HG02588 (cell line): Measurements from ENCODE around the gene MAGI1.

Experiments
- ATAC-seq: cut with Tn5 transposase; IDR thresholded peaks from one replicate; pipeline ENCODE4 v1.9.1; 2021; ENCODE audit warnings: mild to moderate bottlenecking, moderate library complexity; ENCODE audit not compliant: unreplicated experiment

MAGI1 gene

DNA sequence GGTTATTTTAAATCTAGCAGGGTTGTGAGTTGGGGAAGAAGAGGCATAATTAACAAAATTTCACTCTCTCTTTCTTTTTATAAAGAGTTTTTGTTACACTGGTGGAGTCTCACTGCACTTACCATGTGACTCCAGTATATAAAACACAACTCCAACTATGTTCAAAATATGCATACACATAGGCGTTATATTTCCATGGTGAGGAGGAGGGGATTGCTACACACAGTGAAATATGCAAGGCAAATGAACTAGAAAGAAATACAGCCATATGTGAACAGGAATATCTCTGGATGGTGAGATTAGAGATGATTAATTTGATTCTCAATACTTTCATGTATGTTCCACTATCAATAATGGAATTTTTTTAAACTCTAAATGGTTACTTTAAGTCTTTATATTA is 385.0 kb downstream of the MAGI1 start:
- ATAC-seq, result no peak

DNA sequence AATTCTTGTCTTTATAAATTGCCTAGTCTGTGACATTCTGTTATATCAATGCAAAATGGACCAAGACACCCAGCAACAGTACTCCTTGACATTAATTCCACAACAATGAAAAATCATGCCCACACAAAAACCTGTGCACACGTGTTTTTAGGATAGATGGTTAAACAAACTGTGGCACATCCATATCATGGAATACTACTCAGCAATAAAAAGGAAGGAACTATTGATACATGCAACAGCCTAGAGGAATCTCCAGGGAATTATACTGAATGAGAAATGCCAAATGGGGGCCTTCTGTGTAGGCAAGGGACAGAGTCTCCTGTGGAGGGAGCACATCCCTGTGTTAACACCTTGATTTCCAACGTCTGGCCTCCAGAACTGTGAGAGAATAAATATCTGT is 388.5 kb downstream of the MAGI1 start:
- no peak for ATAC-seq

DNA sequence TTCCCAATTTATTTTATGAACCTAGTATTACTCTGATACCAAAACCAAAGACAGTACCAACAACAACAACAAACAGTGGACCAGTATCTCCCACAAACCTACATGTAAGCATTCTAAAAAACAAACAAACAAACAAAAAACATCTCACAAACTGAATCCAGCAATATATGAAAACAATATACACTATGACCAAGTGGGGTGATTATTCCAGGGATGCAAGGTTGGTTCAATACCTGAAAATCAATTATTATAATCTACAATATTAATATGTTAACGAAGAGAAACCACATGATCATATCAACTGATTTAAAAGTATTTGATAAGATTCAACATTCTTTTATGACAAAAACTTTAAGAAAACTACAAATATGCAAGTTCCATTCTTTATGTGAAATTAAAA is 391.3 kb downstream of the MAGI1 start:
- ATAC-seq, result no peak

DNA sequence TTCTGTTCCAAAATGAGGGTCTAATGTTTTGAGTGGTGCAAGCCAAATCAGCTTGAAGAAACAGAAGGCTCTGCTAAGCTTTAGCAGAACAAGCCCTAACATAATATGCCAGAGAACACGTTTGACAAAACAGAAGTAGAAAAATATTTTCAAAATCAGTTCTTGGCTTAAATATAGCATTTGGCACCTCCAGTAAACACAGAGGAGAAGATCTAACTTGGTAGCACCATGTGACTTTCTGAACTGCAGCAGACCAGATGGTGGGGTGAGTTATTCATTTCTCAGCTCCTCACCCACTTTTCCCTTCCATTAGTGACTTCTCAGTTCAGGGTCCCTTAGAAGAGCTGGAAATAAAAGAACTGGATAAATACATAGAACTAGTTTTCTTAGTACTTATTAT is 395.8 kb downstream of the MAGI1 start:
- ATAC-seq, result no peak

DNA sequence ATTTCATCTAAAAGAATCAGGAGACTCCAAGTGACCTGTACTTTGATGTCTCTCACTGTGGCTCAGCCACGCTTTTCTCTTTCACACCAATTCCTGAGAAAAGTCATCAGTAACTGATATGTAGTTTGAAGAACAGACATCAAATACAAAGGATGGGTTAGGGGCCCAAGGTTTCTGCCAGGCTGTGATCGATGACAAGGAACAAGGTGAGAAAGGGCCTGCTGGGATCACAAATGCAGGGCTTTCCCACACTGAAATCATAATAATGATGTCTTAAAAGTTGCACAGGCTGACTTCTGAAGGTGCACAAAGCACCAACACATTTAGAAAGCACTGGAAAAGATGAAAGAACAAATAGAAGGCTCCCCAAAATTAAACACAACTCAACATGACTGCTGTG is 396.9 kb downstream of the MAGI1 start:
- no peak for ATAC-seq

DNA sequence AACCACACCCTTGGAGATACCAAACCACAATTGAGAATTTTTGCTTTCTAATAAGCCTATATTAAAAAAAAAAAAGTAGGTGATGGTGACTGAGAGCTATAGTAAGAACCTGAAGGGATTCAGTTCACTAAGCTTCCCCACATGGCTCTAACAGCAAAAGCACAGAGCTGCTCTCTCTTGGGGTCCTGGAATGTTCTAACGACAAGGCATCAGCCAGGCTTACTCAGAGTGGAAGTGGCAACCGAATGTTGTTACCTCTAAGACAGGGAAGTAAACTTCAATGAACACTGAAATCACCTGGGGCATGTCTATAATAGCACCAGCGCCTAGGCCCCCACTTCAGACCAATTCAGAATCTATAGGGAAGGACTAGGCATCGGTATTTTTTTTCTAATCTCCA is 397.7 kb downstream of the MAGI1 start:
- ATAC-seq, result no peak

DNA sequence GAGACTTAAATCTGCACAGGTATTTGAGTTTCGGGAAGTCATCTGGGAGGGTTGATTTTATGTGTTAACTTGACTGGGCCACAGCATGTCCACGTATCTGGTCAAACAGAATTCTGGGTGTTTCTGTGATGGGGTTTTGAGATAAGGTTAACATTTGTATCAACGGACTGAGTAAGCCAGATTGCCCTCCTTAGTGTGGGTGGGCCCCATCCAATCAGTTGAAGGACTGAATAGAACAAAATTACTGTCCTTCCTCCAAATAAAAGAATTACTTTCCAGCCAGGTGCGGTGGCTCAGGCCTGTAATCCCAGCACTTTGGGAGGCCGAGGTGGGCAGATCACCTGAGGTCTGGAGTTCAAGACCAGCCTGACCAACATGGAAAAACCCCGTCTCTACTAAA is 399.3 kb downstream of the MAGI1 start:
- no peak for ATAC-seq

DNA sequence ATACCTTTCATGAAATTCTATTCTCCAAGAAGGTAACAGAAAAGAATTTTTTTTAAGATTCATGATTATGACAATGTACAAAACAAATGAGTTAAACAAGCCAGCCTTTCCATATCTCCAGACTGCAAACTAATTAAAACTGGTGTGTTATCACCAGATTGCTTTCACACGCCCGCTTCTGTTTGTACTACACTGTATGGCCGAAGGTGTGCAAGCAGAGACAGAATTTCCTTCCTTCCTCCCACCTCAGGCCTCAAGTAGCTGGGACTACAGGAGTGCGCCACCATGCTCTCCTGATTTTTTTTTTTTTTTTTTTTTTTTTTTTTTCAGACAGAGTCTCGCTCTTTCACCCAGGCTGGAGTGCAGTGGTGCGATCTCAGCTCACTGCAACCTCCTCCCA is 400.4 kb downstream of the MAGI1 start:
- no peak for ATAC-seq

DNA sequence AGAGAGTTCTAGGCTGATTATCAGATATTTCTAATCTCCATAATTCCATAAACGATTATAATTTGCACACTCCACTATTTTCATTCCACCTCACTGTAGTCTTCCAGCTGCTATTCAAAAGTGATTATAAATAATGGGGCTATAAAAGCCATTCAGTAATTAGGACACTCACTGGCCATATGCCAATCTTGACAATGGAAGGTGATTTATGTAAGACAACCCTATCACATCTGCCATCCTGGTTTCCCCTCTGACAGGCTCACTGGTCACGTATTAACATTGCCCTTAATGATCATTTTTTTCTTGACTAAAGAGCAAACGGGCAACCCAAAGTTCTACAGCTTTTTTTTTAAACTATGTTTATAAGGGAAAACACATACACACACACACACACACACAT is 402.4 kb downstream of the MAGI1 start:
- no peak for ATAC-seq

DNA sequence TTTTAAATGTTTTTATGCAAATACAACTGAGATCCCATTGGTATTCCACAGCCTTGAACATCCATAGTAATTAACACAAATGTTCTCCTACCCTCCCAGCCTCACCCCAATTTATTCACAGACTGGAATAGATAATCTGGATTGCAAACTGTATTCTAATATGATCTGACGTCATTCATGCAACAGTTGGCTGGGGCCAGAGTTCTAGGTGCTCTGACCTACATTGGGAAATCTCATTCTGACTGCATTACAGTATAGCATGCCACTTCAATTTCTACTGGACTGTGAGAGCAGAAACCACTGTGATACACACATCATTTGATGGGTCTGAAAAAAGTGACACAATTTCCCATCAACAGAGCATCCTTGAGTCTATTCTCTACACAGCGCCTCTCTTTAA is 403.1 kb downstream of the MAGI1 start:
- no peak for ATAC-seq

DNA sequence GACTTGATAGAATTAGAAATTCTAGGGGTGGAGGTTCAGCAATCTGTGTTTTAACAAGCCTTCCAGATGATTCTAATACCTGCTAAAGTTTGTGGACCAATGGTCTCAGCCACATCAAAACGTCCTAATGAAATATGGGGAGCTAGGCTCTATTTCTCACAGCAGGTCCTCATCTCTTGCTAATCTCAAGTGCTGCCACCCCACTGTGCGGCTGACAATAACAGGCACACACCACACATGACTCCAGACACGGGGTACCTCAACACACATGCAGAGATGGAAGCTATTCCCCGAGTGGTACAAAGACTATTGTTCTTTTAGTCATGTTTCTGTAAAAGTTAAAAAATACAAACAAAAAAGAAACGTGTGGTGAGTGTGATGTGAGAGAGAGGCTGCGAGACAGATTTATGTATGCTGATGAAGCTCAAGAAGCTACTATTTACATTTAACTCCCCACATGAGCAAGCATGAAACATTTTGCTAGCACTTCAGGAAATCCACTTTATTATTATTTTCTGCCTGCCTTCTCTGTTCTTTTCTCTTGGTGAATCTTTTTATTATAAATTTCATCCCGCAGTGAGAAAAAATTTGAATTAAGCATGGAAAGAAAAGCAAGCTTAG is 405.6 kb downstream of the MAGI1 start:
- no peak for ATAC-seq

DNA sequence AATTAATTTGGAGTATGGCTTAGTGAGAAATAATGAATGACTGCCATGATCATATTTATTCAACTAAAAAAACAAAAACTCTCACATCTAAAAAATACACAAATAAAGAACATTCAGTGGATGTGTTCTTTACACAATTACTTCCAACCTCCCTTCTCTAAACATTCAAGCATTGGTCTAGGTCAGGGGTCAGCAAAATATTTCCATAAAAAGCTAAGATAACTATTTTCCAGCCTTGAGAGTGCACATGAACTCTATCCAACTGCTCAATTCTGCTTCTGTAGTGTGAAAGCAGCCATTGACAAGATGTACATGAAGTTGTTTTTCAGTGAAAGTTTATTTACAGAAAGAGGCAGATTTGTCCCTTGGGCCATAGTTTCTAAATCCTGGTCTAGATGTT is 406.3 kb downstream of the MAGI1 start:
- no peak for ATAC-seq

DNA sequence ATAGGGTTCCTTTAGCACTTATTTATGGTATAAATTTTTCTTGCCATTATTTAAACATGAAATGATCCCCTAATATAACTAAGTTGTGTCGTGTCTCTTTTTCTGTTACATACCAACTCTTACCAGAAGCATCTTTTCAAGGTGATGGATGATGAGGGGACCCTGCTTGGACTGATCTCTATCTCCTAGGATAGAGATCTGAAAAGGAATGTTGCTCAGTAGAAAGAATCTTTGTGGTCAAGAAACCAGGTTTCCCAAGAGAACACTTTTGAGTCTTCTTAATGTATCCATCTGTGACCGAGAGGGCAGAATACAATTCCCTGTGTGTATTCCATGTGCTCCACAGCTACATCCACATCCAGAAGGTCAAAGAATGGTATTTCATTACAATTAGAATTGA is 409.7 kb downstream of the MAGI1 start:
- no peak for ATAC-seq

DNA sequence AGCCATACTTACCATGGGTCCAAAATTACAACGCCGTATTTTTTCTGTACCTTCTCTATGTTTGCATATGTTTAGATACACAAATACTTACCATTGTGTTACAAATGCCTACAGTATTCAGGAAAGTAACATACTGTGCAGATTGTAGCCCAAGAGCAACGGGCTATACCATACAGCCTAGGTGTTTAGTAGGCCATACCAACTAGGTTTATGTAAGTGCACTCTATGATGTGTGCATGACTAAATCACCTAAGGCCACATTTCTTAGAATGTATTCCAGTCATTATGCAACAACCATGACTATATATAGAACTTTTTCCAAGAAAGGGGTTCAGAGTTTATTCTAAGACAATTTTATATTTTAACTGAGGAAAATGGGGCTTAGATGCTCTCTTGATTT is 411.7 kb downstream of the MAGI1 start:
- ATAC-seq, result no peak

DNA sequence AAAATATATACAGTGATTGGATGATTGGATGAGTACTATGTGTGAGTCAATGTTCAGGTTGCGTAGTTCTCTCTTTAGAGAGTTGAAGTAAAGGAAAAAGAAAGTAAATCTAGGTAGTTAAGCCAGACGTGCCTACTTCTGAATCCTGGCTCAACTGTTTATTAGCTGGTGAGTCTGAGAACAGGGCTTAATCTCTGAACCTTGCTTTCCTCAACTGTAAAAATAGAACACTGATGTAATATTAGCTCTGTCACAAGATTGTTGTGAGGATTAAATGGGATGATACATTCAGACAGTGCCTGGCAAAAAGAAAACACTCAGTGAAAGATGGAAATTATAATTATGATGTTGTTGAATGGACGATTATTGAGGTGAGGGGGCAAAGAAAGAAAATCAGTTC is 413.4 kb downstream of the MAGI1 start:
- no peak for ATAC-seq

DNA sequence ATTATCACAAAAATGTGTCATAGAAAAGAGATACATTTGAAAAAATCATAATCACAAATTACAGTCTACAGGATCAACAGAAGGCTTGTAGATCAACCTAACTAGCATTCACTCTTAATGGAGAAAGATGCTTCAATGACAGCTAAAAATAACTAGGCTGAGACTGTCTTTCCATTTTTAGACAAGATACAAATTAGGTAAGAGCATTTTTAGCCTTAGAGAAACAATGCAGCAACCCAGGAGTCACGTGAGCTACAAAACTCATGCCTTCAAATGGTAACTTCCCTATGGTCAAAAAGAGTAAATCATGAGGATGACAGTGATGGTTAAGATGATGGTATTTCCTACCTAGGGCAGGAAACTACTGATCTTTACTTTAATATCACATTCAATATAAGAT is 415.4 kb downstream of the MAGI1 start:
- no peak for ATAC-seq

DNA sequence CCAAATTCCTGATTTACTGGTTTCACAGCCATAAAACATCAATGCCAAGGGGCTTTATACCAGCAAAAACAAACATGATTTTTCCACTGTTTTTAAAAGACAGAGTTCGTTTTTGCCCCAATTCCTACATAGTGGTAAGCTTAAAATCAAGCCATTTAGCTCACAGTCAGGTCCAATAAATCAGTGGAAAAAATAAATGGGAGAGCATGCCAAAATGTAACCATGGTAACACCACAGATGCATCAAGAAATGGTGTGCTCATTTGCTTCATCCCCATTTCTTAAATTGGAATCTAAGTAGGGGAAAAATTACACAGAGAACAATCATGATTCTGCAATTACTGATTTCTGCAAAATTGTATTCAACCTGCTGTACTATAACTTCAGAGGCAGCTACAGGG is 418.8 kb downstream of the MAGI1 start:
- no peak for ATAC-seq

DNA sequence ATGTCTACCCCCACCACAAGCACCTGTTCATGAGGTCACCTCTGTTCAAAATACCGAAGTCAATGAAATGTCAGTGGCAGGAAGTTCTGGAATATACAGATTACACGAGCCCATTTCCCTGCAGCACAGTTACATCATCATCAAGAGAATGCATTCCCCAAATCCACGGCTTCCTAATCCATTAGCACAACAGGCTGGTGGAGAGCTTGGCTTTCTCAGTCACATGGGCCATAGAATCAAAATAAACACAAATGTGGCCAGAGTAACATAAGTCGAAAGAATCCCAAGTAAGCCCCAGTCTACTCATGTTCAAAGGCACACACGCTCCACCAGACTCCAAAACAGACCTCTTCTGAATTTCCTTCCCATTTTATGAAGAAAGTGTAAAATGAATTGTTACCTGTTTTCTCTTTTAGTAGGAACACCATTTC is 419.3 kb downstream of the MAGI1 start:
- ATAC-seq, result no peak

DNA sequence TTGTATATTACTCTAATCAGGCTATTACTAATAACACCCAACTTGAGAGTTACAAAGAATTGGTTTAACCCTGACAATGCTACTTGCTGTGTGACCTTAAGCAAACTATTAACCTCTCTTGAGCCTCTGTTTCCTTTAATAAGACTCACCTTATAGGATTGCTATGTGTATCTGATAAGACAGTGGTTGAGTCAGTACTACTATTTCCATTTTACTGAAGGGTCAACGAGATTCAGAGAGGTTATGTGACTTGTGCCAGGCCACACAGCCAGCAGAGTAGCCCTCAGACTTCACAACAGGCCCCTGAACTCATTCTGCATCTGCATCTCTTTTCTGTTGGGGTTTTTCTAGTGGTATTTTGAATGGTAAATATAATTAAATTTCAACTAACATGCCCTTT is 420.1 kb downstream of the MAGI1 start:
- no peak for ATAC-seq

DNA sequence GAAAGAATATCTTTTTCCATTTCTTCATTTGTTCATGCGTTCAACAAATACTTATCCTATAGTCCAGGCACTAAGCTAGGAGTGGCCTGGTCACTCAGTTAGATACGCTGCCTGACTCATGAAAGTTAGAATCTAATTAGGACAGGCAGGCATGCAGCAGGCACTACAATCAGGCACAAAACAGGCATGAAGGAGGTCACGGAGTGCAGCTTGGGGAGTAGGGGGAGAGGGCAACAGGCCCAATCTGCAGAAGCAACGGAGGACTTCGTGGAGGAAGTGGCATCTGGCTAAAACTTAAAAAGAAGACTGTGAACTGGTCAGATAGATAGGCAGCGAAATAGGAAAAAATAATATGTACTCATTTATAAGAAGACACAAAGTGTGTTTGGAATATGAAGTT is 420.9 kb downstream of the MAGI1 start:
- no peak for ATAC-seq

DNA sequence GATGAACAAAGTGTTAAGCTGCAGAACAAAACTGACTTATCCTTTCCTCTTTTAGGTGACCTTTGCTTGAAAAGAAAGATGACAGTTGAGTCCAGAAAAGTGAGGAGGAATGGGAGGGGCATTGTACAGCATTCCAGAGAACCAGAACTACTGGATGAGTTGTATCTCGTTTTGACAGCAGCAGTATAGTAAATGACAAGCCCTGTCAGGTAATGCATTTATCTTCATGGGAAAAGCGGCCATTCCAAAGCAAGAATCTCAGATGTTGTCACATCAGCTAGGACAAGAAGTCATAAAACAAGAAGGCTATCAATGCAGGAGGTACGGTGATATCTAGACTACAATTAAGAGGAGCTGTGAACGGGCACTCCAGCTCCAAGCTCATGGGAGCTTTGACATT is 421.5 kb downstream of the MAGI1 start:
- no peak for ATAC-seq

DNA sequence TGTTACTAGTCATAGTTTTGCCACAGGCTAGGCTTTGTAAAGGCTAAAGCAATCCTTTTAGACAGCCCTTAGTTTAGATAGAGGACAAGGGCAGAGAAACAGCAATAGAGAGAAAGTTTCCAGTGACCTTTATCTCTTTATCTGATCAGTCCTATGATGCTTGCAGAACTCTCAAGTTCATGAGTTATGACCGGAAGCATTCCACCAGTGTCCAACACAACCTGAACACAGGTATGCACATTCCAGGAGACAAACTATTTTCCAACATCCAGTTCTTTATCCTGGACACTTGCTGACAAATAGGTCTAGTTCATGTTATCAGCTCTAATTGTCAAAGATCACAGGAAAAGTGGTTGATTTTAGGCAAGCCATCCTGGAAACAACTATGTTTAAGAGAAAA is 422.2 kb downstream of the MAGI1 start:
- no peak for ATAC-seq

DNA sequence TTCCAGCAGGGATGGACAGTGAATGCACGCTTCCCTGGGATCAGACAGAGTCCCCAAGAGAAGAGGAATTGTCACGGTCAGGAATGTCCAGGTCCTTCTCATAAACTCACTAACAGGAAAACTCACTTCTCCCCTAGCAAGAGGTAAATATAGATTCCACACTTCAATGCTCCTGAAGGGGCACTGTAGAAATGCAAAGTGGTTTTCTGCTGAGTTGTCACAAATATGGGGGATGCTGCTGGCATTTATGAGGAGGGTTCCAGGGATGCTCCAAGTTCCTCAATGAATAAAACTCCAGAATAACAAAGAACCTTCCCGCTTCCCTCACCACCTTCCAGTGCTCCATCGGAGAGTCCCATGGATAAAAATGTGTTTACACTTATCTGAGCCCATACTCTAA is 423.4 kb downstream of the MAGI1 start:
- ATAC-seq, result no peak

DNA sequence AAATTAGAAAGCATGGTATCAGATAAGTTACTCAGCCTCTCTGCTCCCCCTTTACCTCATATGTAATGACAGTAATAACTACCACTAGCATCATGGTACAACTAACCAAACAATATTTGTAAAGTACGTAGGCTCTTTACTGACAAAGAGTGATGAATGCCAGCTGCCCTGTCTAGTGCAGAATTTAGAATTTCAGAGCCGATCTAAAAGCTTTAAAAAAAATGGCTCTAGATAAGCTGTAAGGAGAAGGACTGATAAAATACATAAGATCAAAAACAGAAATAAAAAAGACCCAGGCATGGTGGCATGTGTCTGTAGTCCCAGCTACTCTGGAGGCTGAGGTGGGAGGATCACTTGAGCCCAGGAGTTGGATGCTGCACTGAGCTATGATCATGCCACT is 424.1 kb downstream of the MAGI1 start:
- no peak for ATAC-seq
